ENCODE measurements around the gene PTCH1.

- TF ChIP-seq RFX5 (IDR thresholded peaks at IDR 0.05; ENCODE audit: low read depth, low read length) = no peak
- no peak for TF ChIP-seq ZNF384 (IDR thresholded peaks at IDR 0.05; ENCODE audit: borderline replicate concordance, low read depth, low read length)
- no peak for TF ChIP-seq CTCF (IDR thresholded peaks at IDR 0.05 in 2 of 3, conservative IDR thresholded peaks at IDR 0.05 in 1 of 3; ENCODE audit: control insufficient read depth in 2 of 3, extremely low read depth in 1 of 3, insufficient read depth in 1 of 3, low read depth in 3 of 3, low read length in 3 of 3)
- TF ChIP-seq CREB1 (IDR thresholded peaks at IDR 0.05; ENCODE audit: low read depth) = no peak
- TF ChIP-seq PAX5 (IDR thresholded peaks at IDR 0.05; ENCODE audit: borderline replicate concordance, low read depth, low read length) = no peak
- TF ChIP-seq CEBPB (IDR thresholded peaks at IDR 0.05; ENCODE audit: borderline replicate concordance in 1 of 2, low read depth in 2 of 2, low read length in 2 of 2) = no peak
- TF ChIP-seq POLR2A (IDR thresholded peaks at IDR 0.05; ENCODE audit: low read depth, low read length) = no peak
- TF ChIP-seq BHLHE40 (IDR thresholded peaks at IDR 0.05; ENCODE audit: borderline replicate concordance in 1 of 2, low read depth in 2 of 2, low read length in 1 of 2) = no peak
- no peak for TF ChIP-seq EZH2 (IDR thresholded peaks at IDR 0.05; ENCODE audit: borderline replicate concordance, control insufficient read depth, low read depth, low read length)
- TF ChIP-seq USF2 (IDR thresholded peaks at IDR 0.05; ENCODE audit: borderline replicate concordance, low read depth, low read length) = no peak
- no peak for TF ChIP-seq TCF12 (IDR thresholded peaks at IDR 0.05; ENCODE audit: low read depth, low read length)
- no peak for TF ChIP-seq SMC3 (IDR thresholded peaks at IDR 0.05; ENCODE audit: borderline replicate concordance, low read length)
- TF ChIP-seq WRNIP1 (IDR thresholded peaks at IDR 0.05; ENCODE audit: borderline replicate concordance, low read depth, low read length) = no peak
Observed at GRCh38 chr9:95482621-95483020, 34.1 kb downstream of the PTCH1 start.

Measured in GM12878 (cell line).